GM18520 (cell line): Measurements from ENCODE around the gene TSR3.

ENCODE experiments used
- ATAC-seq: cut with Tn5 transposase; IDR thresholded peaks from one replicate; pipeline ENCODE4 v1.9.1; 2021; ENCODE audit not compliant: unreplicated experiment

TSR3 gene

DNA sequence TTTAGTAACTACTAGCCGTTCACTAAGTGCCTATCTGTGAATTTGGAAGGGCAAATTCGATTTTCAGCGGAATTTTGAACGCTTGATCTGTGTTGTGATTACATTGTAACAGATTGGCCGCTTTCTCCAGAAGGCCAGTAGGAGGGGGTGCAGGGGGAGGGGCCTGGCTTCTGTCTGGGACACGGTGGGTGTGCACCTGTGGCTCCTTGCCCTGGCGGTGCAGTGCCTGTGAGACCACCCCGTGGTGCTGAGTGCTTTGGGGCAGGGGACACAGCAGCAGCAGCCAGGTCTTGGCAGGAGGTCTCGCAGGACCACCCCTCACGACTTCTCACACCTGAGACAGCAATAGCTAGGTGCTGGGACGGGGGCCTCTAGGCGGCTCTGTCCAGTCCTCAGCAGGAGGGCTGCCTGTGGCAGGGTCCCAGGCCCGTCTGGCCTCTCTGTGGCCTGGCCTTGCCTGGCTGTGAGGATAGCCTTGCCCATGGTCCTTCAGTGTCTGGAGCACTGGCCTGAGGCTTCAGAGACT, 40.4 kb downstream of the TSR3 start:
- ATAC-seq: no peak

DNA sequence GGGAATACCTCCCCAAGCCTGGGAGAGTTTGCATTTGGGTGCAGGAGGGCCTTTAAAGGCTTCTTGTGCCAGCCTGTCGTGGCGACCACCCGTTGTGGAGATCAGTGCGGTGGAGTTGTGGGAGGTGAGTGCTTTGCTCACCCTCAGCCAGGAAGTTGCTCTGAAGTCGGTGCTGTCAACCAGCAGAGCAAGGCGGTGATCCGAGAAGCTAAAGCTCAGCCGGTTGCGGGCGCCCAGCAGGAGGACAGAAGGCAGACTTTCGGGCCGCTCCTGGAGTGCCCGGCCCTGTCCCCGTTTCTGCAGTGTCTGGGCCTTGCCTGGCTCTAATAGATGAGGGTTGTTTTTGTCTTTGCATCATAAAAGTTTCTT, 40.9 kb downstream of the TSR3 start:
- ATAC-seq: no peak

GRCh38 chr16:1309888-1310831, 41.5 kb downstream of the TSR3 start:
- ATAC-seq: peak; percentile 13

GRCh38 chr16:1308977-1309885, 42.4 kb downstream of the TSR3 start, which contains the start of gene UBE2I:
Gene UBE2I (plus strand): TSS chr16:1309636. CDS start chr16:1314031, 4,395 bp downstream.
- peak; percentile 67 for ATAC-seq

DNA sequence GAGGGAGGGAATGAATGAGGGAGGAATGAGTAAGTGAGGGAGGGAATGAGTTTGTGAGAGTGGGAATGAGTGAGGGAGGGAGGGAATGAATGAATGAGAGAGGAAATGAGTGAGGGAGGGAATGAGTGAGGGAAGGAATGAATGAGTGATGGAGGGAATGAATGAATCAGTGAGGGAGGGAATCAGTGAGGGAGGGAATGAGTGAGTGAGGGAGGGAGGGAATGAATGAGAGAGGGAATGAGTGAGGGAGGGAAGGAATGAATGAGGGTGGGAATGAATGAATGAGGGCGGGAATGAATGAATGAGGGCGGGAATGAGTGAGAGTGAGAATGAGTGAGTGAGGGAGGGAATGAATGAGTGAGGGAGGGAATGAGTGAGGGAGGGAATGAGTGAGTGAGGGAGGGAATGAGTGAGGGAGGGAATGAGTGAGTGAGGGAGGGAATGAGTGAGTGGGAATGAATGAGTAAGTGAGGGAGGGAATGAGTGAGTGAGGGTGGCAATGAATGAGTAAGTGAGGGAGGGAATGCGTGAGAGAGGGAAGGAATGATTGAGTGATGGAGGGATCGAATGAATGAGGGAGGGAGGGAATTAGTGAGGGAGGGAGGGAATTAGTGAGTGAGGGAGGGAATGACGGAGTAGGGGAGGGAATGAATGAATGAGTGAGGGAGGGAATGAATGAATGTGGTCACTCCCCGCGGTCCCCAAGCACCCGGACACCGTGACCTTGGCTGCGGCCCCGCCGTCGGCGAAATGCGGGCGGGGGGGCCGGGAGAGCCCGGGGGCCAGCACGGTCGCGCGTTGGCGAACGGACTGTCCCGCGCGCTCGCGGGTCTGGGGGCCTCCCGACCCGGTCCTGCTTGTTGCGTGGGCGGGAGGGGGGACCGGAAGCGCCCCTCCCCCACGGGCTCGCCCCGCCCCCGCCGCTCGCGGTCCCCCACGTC, 43.4 kb downstream of the TSR3 start:
- ATAC-seq: peak; percentile 7

GRCh38 chr16:1306334-1306733, 45.3 kb downstream of the TSR3 start:
- ATAC-seq: no peak

DNA sequence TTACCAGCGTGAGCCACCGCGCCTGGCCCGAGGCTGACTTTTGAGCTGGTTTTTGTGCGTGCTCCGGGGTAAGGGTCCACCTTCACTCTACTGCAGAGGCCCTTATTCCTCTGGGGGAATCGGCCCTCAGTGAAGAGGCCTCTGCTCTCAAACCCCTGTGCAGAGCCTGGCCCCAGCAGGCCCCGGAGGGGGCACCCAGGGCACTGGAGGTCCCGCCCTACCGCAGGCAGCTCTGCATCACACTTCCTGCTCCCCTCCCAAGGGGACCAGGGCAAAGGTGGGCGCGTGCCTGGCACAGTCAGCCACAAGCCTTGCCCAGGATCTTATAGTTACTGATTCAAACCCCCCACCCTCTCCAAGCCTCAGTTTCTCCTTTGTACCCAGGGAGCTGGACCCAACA, 45.9 kb downstream of the TSR3 start:
- ATAC-seq: no peak

GRCh38 chr16:1301562-1301961, 50.1 kb downstream of the TSR3 start:
- no peak for ATAC-seq

DNA sequence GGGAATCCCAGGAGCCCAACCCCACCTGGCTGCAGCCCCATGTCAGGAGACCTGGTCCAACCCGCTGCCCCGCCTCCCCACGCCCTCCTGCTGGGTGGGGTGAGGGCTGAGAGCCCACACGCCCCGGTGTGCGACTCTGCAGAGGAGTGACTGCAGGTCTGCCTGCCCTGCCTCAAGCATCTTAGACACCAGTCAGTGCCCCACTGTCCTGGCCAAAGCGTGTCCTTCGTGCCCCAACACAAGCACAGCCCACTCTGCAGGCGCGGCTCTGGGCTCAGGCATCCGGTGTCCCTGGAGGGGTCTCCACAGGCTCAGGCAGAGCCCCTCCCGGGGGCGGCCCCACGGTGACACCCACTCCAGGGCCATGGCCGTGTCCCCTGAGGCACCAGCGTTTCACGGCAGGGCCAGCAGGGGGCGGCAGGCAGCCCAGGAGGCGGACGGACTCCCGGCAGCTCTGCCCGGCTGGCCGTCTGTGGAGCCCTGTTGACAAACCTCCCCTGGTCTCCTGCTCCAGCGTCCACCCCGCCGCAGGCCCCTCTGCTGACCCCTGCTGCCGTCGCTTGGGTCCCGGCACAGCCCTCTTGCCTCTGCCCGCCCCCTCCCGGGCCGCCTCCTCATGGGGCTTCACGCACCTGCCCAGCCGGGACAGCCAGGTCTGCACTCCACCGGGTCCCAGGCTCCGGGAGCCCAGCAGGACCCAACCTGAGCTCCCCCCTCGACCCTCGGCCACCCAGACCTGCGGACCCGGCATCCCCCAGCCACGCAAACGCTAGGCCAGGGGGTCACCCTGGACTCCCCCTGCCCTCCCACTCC, 50.8 kb downstream of the TSR3 start:
- no peak for ATAC-seq

DNA sequence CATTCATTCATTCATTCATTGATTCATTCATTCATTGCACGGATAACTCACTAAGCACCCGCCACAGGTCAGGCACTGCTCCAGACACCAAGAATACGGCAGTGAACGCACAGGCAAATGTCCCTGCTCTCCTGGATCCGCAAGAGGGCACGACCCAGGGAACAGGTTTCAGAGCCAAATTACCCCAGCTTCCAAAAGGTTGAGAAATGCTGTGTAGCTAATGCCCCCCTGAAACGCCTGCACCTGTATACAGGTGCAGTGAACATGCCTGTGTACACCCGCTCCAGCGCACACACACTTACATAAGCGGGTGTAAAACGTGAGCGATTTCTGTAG, 51.8 kb downstream of the TSR3 start:
- ATAC-seq: no peak
